H1 (cell line): ENCODE data around the gene ARHGDIB. TPM values are rescaled to one million over a fixed set of nuclear protein-coding genes. Genes with fewer than 3 reads are reported as not detected.

Experiments used
- CTCF ChIA-PET: fragments of 300-600 bp; sonication (Branson Sonifier 250); formaldehyde crosslinking; loops from one replicate; lab custom pipeline; 2021; ENCODE audit not compliant: partially characterized antibody; lab: Charles Lee
- POLR2A ChIA-PET: fragments of 300-600 bp; sonication (Branson Sonifier 250); formaldehyde crosslinking; loops from one replicate; lab custom pipeline; 2021; ENCODE audit warnings: inconsistent platforms; ENCODE audit not compliant: partially characterized antibody; lab: Charles Lee
- DNase-seq, 2 experiments: peaks; one replicate each; pipeline versions ENCODE4 v3.0.0 to v3.0.0-alpha.2; 2010 to 2022; ENCODE audit warnings: low spot score in 2 of 2, low read depth in 1 of 2, mixed read lengths in 1 of 2
- FAIRE-seq: peaks from 2 replicates; lab custom pipeline; 2011; peaks lifted over from hg19 to GRCh38; lab: Jason Lieb, UNC
- H2AFZ ChIP-seq: 2 replicates; pipeline ENCODE4 v1.8.1; 2012; ENCODE audit warnings: low read length, inconsistent platforms
- H2AK5ac ChIP-seq: 2 replicates; pipeline ENCODE4 v1.6.1; 2013; ENCODE audit warnings: low read depth, low read length
- H2BK120ac ChIP-seq: replicated peaks from 2 replicates; pipeline ENCODE3; 2013; ENCODE audit warnings: low read depth, low read length, inconsistent platforms
- H2BK12ac ChIP-seq: 2 replicates; pipeline ENCODE4 v1.6.1; 2013; ENCODE audit warnings: low read depth, low read length
- H2BK15ac ChIP-seq: 2 replicates; pipeline ENCODE4 v1.6.1; 2013; ENCODE audit warnings: low read length
- H2BK20ac ChIP-seq: 2 replicates; pipeline ENCODE4 v1.6.1; 2013; ENCODE audit warnings: low read length
- H2BK5ac ChIP-seq: 2 replicates; pipeline ENCODE4 v1.6.1; 2013; ENCODE audit warnings: low read depth, low read length
- H3K14ac ChIP-seq: 2 replicates; pipeline ENCODE4 v1.6.1; 2013; ENCODE audit warnings: inconsistent platforms; ENCODE audit not compliant: insufficient read length
- H3K18ac ChIP-seq: 2 replicates; pipeline ENCODE4 v1.6.1; 2013; ENCODE audit warnings: low read length; ENCODE audit errors: extremely low read depth
- H3K23ac ChIP-seq: 2 replicates; pipeline ENCODE4 v1.6.1; 2013; ENCODE audit warnings: inconsistent platforms; ENCODE audit not compliant: insufficient read length
- H3K23me2 ChIP-seq: 2 replicates; pipeline ENCODE4 v1.6.1; 2013; ENCODE audit warnings: low read depth, low read length
- H3K27ac ChIP-seq: 2 replicates; pipeline ENCODE4 v1.6.1; 2011; ENCODE audit warnings: low read depth, low read length, inconsistent platforms
- H3K27me3 ChIP-seq, 4 experiments: replicated peaks in 1 of 4; 1 replicate in 1 of 4; 2 replicates in 3 of 4; pipeline versions ENCODE4 v1.6.1 to v1.8.1; 2011 to 2013; ENCODE audit warnings: low read length in 3 of 4, mild to moderate bottlenecking in 3 of 4, inconsistent platforms in 2 of 4, mixed read lengths in 2 of 4, moderate library complexity in 1 of 4; ENCODE audit not compliant: control insufficient read depth in 3 of 4, insufficient read depth in 3 of 4; ENCODE audit errors: extremely low read depth in 1 of 4
- H3K36me3 ChIP-seq, 4 experiments: 2 replicates each; pipeline versions ENCODE4 v1.6.1 to v1.8.1; 2011 to 2013; ENCODE audit warnings: mild to moderate bottlenecking in 4 of 4, low read length in 3 of 4, moderate library complexity in 2 of 4, control low read depth in 1 of 4, inconsistent platforms in 1 of 4; ENCODE audit not compliant: insufficient read depth in 4 of 4, control insufficient read depth in 2 of 4
- H3K4ac ChIP-seq: replicated peaks from 2 replicates; pipeline ENCODE3; 2013; ENCODE audit warnings: low read length, low read depth, mixed read lengths, inconsistent platforms; ENCODE audit not compliant: insufficient read length
- H3K4me1 ChIP-seq, 4 experiments: replicated peaks in 1 of 4; 1 replicate in 1 of 4; 2 replicates in 3 of 4; pipeline versions ENCODE4 v1.6.1 to v1.8.1; 2011 to 2013; ENCODE audit warnings: low read length in 3 of 4, inconsistent platforms in 2 of 4, mixed read lengths in 1 of 4; ENCODE audit not compliant: insufficient read depth in 4 of 4, control insufficient read depth in 3 of 4
- H3K4me2 ChIP-seq, 2 experiments: 2 replicates each; pipeline versions ENCODE4 v1.6.1 to v1.8.1; 2011 to 2013; ENCODE audit warnings: low read depth in 2 of 2, low read length in 2 of 2, control low read depth in 1 of 2, inconsistent platforms in 1 of 2, mild to moderate bottlenecking in 1 of 2; ENCODE audit not compliant: insufficient read depth in 1 of 2
- H3K4me3 ChIP-seq, 4 experiments: fragments of 200-600, 300-600 bp in 1 of 4; sonication (generic), shearing (Covaris generic), sonication (Bioruptor Twin) in 1 of 4; 2 replicates each; pipeline versions ENCODE4 v1.5.1 to v1.8.1; 2011 to 2016; ENCODE audit warnings: low read length in 4 of 4, low read depth in 3 of 4, control low read depth in 2 of 4, inconsistent platforms in 2 of 4, mild to moderate bottlenecking in 2 of 4, mixed read lengths in 1 of 4, moderate library complexity in 1 of 4; ENCODE audit not compliant: insufficient read depth in 2 of 4; ENCODE audit errors: extremely low read depth in 1 of 4
- H3K56ac ChIP-seq: replicated peaks from 2 replicates; pipeline ENCODE3; 2013; ENCODE audit warnings: low read depth, mild to moderate bottlenecking, mixed read lengths, low read length, inconsistent platforms; ENCODE audit not compliant: insufficient read length
- H3K79me1 ChIP-seq: 2 replicates; pipeline ENCODE4 v1.6.1; 2013; ENCODE audit warnings: low read depth, low read length, control low read depth
- H3K79me2 ChIP-seq, 2 experiments: 2 replicates each; pipeline versions ENCODE4 v1.6.1 to v1.8.1; 2012 to 2013; ENCODE audit warnings: low read length in 2 of 2, mild to moderate bottlenecking in 2 of 2, inconsistent platforms in 1 of 2; ENCODE audit not compliant: insufficient read depth in 2 of 2, control insufficient read depth in 1 of 2
- H3K9ac ChIP-seq, 4 experiments: replicated peaks in 1 of 4; 1 replicate in 1 of 4; 2 replicates in 3 of 4; pipeline versions ENCODE4 v1.6.1 to v1.8.1; 2011 to 2013; ENCODE audit warnings: low read depth in 3 of 4, low read length in 3 of 4, control low read depth in 2 of 4, mild to moderate bottlenecking in 2 of 4, moderate library complexity in 2 of 4, inconsistent platforms in 1 of 4; ENCODE audit errors: extremely low read depth in 1 of 4
- H3K9me3 ChIP-seq, 2 experiments: 2 replicates each; pipeline versions ENCODE4 v1.6.1 to v1.8.1; 2012 to 2013; ENCODE audit warnings: mild to moderate bottlenecking in 2 of 2, moderate library complexity in 2 of 2, control low read depth in 1 of 2, inconsistent platforms in 1 of 2, low read depth in 1 of 2, low read length in 1 of 2, mixed read lengths in 1 of 2; ENCODE audit not compliant: insufficient read depth in 2 of 2
- H4K20me1 ChIP-seq, 2 experiments: replicated peaks in 1 of 2; 2 replicates each; pipeline versions ENCODE3 to v1.8.1; 2011 to 2013; ENCODE audit warnings: inconsistent platforms in 2 of 2, low read length in 2 of 2, mild to moderate bottlenecking in 1 of 2; ENCODE audit not compliant: insufficient read depth in 2 of 2, control insufficient read depth in 1 of 2
- H4K5ac ChIP-seq: 2 replicates; pipeline ENCODE4 v1.6.1; 2013; ENCODE audit warnings: low read length, low read depth, mixed read lengths, inconsistent platforms; ENCODE audit not compliant: insufficient read length
- H4K8ac ChIP-seq: 2 replicates; pipeline ENCODE4 v1.8.0; 2013; ENCODE audit warnings: mild to moderate bottlenecking, moderate library complexity, low read length, inconsistent platforms; ENCODE audit not compliant: insufficient read depth; ENCODE audit errors: extremely low read depth
- H4K91ac ChIP-seq: replicated peaks from 2 replicates; pipeline ENCODE3; 2013; ENCODE audit warnings: low read length, mixed read lengths, inconsistent platforms; ENCODE audit not compliant: insufficient read length
- BRCA1 ChIP-seq: IDR thresholded peaks from 2 replicates; pipeline ENCODE4 v1.6.1; 2012; ENCODE audit warnings: low read depth, low read length, improper control_type of control experiment
- SIRT6 ChIP-seq: IDR thresholded peaks from one replicate; pipeline ENCODE4 v1.7.1; 2012; ENCODE audit warnings: low read length, inconsistent platforms
- WGBS, 2 experiments: shearing (Covaris generic) in 1 of 2; methylation state at CpG; one replicate each; pipeline versions ENCODE4 v1.1.6 to v1.1.7; 2013 to 2015; ENCODE audit warnings: low lambda C conversion rate in 2 of 2, mixed read lengths in 2 of 2, inconsistent platforms in 1 of 2, low coverage in 1 of 2, missing lambda C conversion rate in 1 of 2; ENCODE audit not compliant: insufficient replicate concordance in 2 of 2, insufficient coverage in 1 of 2, insufficient read length in 1 of 2; ENCODE audit errors: extremely low coverage in 1 of 2, missing lambda C conversion rate in 1 of 2; 5-methylcytosine and 5-hydroxymethylcytosine counted together
- polyA plus RNA-seq, 7 experiments: library from polyadenylated mRNA; depleted of rRNA in 3 of 7; stranded (reverse) in 5 of 7; unstranded in 2 of 7; fragments of >200 nt in 5 of 7; fragments of 200-250 nt in 2 of 7; gene quantifications; 1 replicate in 5 of 7; 2 replicates in 1 of 7; 4 replicates in 1 of 7; pipeline versions ENCODE4 v1.2.1 to v1.2.3, GENCODE V29; 2011 to 2013; ENCODE audit warnings: missing spikeins in 2 of 7, mixed read lengths in 2 of 7
- total RNA-seq: library from RNA; stranded (reverse); fragmentation: NEBNext Ultra II Directional; extraction: Animal tissue kit (Norgen Biotek cat#: 25700); gene quantifications from 2 replicates; pipeline ENCODE4 v1.2.1, GENCODE V29; 2021

The ARHGDIB gene
- total and polyA plus RNA-seq, 2 of the 8 experiments (the other 6 are each of a cell fraction or from before 2014, with no cell fraction given), result 0.82 to 1.3 TPM

- Histone ChIP-seq H4K5ac (no peak overlapping the region), H3K18ac (no peak overlapping the region), H2BK15ac (no peak overlapping the region), H3K4me2 (no peak overlapping the region), H3K9me3 (no peaks in the 10 kb centered on the region), H2BK12ac (no peak overlapping the region), H3K4me3 (no peak overlapping the region), H3K4ac (no peak overlapping the region), H2BK20ac (no peak overlapping the region), H3K23ac (no peak overlapping the region), H3K9ac (no peak overlapping the region), H2AK5ac (no peak overlapping the region), H3K56ac (no peak overlapping the region), H4K91ac (no peak overlapping the region), H3K27me3 (no peaks in the 10 kb centered on the region), H4K8ac (no peak overlapping the region), H3K4me1 (no peaks in the 10 kb centered on the region), H3K36me3 (no peaks in the 10 kb centered on the region), H2BK120ac (no peak overlapping the region), H2AFZ (no peak overlapping the region), H2BK5ac (no peak overlapping the region), H3K79me2 (no peaks in the 10 kb centered on the region), H3K14ac (no peak overlapping the region), H3K23me2 (no peaks in the 10 kb centered on the region), H3K27ac (no peak overlapping the region), H3K79me1 (no peaks in the 10 kb centered on the region), H4K20me1 (no peaks in the 10 kb centered on the region)
- no peak for TF ChIP-seq SIRT6
- TF ChIP-seq BRCA1, result no peak
- 89% methylated on average over 5 of the region's 5 CpGs; no CpG with 5 or more reads in 1 of the 2 experiments for WGBS, 2 experiments
- DNase-seq (no peak), FAIRE-seq (no peak)
- POLR2A ChIA-PET, result no interaction called here
- CTCF ChIA-PET, result interaction anchor here (1.0 to 1.8 kb wide), 3 partner anchors 9 to 26 kb away, joined by 4 to 6 read pairs (median 5); no protein-coding TSS in a partner anchor
Observed at GRCh38 chr12:14910090-14910915, 51.1 kb downstream of the ARHGDIB start.
